NCI-H1436 treated with DMSO at 0.1 percent for 48 hours (cell line): ENCODE measurements around the gene MOCS1.

ENCODE experiments used
- DNase-seq: peaks from one replicate; lab custom pipeline; 2025; lab: John Stamatoyannopoulos, UW

Gene MOCS1

DNA sequence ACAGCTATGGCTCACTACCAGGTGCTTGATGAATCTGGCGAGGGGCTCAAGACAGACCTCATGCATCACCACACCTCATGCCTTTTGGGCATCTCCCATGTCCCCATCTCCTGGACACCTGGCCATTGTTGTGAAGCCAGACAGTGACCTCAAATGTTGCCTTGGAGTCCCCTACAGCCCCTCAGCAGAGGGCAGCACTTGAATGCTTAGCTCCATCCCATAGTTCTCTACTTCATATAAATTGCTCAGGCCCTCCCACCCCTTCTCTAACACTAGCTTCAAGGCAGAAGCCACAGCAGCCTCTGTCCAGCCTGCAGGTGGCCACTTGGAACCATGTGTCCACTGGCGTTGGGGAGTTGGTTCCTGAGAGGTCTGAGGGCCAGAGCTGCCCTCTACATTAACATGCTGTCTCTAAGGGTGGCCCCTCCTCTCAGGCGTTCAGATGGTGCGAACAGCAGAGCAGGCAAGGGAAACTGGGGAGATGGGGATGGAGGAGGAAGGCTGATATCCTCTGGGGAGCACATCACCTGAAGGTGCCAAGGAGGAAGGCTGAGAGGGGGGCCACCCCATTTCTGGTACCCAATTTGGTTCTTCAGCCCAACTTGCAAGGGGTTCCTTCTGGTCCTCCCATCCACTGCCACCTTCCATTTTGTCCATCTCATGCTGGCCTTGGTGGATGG, 31.3 kb downstream of the MOCS1 start:
- no peak for DNase-seq

DNA sequence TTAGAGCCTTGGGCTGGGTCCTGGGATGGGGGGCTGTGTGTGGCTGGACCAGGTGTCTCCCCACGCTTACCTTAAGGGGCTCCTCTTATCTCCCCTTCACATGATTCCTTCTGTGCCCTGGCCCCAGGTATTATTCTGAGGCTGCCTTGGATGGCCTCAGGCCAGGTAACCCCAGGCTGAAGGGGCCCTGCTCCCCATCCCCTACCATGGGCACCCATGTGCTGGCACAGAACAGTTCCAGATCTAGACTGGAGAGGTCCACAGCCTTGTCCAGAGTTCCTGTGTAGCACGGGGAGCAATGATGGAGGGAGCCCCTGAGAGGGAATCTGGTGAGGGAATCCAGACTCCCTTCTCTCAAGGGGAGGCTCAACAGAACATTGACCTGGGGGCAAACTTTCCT, 32.1 kb downstream of the MOCS1 start:
- DNase-seq, result no peak

DNA sequence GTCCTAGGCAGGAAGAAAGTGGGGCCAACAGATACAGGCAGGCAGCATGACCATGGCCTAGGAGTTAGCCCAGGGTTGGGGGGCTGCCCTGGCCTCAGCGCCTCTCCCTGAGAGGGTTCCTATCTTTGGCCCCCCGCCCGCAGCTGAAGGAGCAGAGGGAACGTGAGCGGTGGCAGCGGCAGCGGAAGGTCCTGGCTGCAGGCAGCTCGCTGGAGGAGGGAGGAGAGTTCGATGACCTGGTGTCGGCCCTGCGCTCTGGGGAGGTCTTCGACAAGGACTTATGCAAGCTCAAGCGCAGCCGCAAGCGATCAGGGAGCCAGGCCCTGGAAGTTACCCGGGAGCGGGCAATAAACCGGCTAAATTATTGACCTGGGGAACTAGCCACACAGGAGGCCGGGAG, 32.6 kb downstream of the MOCS1 start:
- no peak for DNase-seq

DNA sequence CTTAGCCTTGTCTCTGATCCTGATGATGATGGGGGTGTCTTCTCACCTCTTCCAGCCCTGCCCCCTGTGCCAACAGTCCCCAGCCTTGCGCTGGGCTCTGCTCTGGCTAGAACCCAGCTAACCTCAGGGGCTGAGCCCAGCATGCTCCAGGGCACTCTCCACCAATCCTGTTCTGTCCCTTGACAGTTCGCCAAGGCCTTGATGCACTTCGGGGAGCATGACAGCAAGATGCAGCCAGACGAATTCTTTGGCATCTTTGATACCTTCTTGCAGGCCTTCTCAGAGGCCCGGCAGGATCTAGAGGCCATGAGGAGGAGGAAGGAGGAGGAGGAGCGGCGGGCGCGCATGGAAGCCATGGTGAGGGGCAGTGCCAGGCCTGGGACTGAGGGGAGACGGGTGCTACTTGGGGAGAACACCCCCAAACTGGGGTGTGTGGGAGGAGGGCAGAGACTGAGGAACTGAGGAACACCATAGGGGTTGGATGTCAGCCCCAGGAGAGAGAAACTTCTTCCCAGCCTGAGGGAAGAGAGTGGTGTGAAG, 33.1 kb downstream of the MOCS1 start:
- DNase-seq, result no peak

DNA sequence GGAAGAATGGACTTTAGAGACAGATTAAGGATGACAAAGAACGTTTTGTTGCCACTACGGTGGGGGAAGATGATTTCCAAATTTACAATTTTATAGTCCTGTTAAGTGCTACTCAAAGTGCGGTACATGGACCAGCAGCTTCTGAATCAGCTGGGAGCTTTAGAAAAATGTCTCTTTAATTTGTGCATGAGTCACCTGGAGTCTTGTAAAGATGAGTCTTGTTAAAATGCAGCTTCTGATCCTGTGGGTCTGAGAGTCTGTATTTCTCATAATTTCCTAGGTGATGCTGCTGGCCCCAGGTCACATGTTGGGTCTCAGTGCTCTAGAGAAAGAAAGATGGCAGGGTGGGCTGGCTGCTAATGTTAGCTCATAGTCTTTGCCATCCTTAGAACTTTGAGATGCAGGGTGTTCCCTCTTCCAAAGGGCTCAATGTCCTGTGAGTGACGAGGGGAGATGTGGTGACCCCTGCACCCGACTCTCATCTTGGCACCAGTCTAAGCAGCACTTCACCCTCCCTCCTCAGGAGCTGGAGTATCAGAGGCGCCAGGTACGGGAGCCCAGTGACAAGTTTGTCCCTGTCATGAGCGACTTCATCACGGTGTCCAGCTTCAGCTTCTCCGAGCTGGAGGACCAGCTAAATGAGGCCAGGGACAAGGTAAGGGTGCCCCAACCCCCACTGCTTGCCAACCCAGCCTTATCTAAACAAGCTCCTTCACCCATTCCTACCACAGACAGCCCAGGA, 34.5 kb downstream of the MOCS1 start:
- DNase-seq, result no peak

DNA sequence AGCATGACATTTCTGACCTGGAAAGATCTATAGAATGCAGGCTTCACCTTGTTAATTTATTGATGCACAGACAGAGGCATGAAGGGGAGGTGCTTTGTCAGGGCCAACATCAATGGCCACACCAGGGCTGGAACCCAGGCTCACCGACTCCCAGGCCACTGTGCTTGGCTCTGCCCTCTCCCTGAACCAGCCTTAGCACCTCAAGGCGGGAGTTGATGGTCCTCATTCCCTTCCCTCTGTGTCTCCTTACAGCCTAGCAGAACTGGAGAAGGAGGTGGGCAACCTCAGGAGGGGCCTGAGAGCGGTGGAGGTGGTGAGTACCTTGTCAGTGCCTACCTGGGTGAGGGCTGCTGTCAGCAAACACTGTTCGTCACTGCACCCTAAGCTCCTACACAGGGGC, 35.6 kb downstream of the MOCS1 start:
- DNase-seq, result no peak

DNA sequence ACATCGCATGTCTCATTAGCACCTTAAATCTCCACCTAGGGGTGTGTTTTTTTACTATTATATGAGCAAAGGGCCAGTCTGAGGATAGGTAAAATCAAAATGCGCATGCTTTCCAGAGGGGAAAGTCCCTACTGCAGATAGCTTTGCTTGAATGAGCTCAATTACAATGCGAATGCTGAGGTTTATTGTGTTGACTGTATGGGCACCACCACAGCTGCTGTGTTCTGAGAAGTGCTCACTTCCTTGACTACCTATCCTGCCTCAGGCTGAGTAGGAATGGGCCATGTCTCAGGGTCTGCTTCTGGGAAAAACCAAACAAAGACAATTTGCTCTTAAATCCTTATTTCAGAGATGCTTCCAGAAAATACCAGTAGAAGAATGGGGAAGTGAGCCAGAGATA, 36.6 kb downstream of the MOCS1 start:
- DNase-seq, result no peak

DNA sequence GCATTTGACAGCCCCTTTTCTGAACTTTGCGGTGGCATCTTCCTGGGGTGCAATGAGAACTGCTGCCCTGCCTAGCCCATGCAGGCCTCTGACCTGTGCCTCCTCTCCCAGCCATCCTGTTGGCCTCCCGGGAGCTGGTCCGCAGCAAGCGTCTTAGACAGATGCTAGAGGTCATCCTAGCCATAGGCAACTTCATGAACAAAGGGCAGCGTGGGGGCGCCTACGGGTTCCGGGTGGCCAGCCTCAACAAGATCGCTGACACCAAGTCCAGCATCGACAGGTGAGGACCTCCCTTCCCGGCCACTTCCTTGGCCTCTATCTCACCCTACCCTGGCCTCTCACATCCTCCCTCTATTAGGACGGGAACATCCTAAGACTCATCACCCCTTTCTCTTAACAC, 37.6 kb downstream of the MOCS1 start:
- no peak for DNase-seq

DNA sequence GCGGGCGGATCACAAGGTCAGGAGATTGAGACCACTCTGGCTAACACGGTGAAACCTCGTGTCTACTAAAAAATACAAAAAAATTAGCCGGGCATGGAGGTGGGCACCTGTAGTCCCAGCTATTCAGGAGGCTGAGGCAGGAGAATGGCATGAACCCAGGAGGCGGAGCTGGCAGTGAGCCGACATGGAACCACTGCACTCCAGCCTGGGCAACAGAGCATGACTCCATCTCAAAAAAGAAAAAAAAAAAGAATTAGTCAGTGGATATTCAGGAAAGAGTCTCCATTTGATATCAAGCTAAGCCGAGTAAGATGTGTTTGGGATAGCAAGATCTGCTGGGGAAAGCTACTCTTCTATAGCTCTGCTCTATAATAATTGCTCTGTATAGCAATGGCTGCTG, 41.0 kb downstream of the MOCS1 start:
- DNase-seq, result no peak

DNA sequence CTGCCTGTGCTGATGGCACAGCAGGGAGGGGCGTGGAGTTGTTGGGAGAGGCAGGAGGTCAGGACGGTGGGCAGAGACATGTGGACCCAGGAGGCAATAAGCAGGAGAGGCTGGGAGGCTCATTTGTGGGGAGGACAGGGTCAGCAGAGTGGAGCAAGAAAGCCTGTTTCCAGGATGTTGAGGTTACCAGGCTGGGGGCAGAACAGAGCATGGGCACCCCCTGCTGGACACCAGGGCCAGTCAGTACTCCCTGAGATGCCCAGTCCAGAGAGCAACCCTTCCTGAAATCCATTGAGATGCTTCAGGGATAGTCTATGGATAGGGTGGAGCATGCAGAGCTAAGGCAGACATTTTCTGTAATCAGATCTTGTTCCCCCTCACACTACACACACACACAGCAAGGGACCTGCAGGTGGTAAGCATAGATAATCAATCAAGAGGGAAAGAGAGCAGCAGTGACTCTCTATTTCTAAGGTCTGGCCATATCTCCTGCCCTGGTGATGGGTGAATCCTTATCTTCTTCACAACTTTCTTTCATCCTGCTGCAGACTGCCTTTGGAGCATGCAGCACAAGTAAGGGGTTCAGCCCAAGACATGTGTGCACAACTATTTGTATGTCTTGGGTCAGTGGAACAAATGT, 41.7 kb downstream of the MOCS1 start:
- no peak for DNase-seq

DNA sequence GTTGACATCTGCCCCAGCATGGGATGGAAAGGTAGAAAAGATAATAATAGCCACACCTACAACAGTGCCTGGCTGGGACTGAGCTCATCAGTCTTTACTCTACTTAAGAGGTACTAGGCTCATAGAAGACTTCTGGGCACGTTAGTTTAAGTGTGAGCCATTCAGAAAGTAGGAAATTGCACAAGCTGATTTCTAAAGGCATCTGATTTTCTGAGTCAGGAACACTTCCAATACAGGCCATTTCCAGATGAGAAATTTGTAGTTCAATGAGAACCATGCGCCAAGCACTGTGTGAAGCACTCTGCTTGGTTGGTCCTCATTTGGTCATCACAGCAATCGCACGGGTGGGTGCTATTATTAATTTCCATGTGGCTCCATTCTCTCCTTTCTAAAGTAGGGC, 42.3 kb downstream of the MOCS1 start:
- DNase-seq, result no peak

DNA sequence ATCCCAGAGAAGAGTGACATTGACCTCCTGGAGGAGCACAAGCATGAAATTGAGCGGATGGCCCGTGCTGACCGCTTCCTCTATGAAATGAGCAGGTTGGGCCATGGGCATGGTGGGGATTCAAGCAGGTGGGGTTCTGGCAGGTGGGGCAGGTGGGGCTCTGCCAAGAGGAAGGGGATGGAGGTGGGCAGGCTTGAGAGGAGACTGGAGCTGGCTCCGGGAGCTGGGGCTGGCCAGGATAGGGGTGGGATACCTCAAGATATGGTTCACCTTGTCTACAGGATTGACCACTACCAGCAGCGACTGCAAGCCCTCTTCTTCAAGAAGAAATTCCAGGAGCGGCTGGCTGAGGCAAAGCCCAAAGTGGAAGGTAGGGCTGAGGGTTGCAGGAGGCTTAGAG, 42.9 kb downstream of the MOCS1 start:
- no peak for DNase-seq

DNA sequence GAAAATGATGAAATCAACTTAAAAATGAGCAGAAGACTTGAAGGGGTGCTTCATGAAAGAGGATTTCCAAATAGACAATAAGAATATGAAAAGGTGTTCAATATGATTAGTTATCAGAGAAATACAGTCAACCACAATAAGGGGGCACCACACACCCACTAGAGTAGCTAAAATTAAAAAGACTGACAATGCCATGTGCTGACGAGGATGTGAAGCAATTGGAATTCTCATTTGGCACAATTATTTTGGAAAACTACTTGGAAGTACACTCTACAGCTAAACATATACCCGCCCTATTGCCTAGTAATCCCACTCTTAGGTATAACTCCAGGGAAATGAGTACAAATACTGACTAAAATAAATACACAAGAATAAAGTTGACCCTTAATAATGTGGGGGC, 45.0 kb downstream of the MOCS1 start:
- DNase-seq, result no peak

DNA sequence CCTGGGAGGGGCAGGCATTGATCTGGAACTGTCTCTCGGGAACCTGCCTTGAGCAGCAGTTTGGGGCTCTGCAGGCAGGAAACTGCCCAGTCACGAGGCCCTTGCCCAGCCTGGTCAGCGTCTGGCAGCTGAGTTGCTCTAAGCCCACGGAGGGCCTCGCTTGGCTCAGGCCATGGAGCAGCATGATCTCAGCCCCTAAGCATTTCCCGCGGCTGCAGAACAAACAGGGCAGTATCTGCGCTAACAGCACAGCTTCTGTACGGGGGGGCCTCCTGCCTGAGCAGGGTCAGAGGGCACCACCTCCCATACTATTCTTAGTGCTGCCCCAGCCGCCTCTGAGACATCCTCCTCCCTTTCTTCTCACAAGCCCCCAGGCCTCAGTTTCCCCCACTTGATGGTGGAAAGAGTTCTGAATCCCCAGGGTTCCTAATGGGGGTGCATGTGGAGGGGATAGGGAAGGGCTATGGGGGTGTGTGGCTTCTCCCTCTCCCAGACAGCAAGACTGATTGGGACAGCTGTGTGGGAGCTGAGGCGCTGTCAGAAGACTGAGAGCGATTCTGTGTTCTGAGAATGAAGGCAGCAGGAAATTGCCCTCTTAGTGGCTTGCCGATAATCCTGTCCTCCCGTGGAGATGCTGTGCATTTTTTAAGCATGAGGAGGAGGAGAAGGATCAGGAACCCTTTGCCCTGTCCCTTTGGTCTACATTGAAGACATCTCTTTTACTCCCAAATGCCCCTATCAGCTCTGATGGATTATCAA, 46.4 kb downstream of the MOCS1 start:
- no peak for DNase-seq

DNA sequence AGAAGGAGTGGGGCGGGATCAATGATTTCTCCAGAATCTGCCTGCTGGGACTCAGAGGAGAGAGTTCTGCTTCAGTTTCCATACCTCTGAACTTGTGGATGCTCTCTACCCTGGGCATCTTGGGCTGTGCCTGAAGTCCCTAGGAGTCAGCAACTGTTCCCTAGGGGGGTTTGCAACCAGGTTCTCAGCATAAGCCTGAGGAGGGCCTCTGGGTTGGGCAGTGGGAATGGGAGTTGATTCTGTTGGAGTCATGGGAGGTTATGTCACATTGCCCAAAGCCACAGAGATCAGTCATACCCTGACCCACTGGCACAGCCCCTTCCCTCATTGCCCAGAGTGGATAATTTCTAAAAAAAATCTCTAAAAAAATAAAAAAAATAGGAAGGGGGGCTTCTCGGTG, 47.4 kb downstream of the MOCS1 start:
- DNase-seq, result no peak

DNA sequence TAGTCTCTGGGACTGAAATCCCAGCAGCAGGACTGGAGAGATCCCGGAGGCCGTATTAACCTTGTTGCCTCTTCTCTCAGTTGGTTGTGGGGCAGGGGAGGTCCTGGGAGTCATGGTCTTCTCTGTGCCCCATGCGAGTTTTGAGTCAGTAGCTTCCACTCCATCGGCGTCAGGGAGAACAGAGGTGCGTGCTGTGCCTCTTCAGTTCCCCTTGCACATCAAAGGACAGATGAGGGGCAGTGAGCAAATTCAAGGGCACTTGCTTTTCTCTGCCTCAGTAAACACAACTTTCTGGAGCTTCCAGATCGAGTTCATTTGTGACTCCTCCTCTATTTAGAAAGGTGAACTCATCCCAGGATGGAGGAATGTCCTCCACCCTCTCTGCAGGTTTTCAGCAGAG, 48.6 kb downstream of the MOCS1 start:
- no peak for DNase-seq

DNA sequence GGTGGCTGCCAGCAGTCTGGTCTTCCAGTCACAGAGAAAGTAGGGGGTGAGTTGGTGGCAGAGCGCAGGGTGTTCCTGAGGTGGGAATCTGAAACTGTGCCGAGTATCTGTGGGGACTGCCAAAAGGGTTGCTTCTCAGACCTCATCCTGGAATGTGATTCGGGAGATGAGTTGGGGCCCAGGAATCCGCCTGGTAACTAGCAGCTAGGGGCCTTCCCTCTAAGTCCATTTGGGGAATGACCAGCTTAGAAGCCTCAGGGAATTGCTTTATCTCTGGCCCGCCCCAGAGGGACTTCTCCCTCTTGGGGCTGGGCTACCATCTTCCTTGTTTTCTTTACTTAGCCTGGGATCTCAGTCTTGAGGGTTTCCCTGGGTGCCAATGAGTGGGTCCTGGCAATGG, 49.6 kb downstream of the MOCS1 start:
- no peak for DNase-seq

DNA sequence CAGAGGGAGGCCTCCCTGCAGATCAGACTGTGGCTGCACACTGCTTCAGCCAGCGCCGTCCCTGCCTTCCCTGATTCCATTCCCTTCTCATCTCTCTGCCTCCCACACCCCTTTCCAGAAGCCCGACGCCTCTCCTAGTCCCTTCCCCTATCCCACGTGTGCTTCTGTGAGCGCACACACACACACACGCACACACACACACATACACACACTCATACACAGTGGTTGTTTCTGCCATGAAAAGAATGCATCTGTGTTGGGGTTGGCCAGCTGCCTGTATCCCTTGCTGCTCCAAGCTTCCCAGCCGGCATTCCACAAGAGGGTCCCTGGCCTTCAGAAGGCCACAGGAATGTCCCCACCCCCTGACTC, 51.7 kb downstream of the MOCS1 start:
- no peak for DNase-seq

DNA sequence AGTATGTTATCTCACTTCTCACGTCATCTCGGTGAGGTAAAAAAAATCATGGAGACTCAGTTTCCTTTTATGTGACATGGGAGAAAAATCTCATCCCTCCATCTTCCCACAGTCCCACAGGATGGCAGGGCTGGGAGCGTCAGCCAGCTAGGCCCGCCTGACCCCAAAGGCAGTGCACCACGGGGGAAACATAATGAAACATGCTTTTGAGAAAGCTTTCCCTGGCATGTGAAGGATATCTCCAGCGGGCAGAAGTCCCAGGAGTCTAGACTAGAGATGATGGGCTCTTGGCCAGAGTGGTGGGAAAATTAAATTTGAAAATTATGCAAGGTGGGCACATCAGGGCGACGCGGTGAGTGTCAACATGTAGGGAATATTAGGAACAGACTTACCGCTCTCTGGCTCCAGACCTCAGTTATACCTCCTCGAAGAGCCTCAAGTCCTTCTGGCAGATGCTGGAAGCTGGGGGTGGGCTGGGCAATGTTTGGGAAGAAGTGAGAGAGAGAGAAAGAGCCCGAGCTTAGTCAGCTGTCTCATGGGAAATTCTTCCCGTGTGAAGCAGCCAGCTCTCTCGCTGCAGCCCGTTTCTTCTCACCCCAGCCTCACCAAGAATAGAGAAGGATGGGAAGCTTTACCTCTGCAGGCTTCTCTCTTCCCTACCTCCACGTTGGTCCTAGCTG, 52.3 kb downstream of the MOCS1 start:
- DNase-seq, result no peak

DNA sequence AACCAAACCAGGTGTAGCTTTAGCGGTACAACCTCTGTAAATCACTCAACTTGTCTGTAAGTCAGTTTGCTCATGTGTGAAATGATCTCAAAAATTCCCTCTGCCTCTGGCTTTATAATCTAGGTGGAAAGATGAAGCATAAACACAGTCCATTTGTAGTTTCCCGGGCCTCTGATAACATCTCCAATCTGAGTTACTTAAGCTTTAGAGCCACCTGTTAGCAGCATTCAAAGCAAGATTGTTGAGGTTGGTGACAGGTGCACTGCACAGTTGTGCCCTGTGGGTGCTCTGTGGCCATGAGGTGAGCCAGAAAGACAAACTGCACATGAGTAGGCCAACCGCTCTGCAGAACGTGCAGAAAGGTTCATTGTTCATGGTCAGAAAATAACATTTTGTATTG, 53.7 kb downstream of the MOCS1 start:
- no peak for DNase-seq

DNA sequence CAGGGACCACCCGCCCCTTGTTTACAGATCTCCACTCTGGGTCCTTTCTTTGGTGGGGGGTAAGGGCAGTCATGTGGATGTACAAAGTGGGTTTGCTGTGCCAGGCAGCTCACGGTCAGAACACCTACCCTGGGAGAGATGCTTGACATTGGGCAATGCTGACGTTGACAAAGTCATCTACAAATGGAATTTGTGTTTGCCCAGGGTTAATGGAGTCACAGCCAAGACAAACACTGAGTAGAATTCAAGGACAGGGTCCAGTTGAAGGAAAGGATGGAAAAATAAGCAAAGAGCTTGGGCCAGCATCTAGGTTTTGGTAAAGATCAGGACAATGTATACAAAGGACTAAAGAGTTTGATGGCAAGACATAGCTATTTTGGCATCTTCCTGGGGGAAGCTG, 54.7 kb downstream of the MOCS1 start:
- no peak for DNase-seq

DNA sequence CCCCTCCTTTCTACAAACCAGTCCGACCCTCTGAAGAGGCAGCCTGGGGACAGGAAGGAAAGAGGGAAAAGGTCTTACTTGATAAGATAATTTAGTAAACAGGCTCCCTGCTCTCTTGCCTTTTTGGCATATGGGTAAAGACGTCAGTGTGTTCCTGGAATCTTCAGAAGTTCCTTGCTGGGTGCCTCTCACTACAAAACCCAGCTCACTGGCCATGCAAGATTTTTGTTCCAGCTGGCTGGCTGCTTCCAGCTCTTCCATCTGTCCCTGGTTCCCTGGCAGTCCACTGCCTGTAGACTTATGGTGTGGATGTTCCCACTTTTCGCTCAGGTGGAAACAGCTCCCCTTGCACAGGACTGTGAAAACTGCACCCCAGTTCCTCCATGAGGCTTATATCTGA, 57.4 kb downstream of the MOCS1 start:
- DNase-seq, result no peak
